SK-N-SH treated with all-trans-retinoic acid at 6 μM for 48 hours (cell line): Measurements from ENCODE around the gene SHC3.

Experiments
- ARNTL ChIP-seq: fragments of 450-650 bp; formaldehyde crosslinking; IDR thresholded peaks from 2 replicates; pipeline ENCODE4 v1.5.0; 2020; ENCODE audit warnings: low read depth, mild to moderate bottlenecking, moderate library complexity, borderline replicate concordance
- CREB5 ChIP-seq: fragments of 250-450 bp; sonication (Bioruptor Pico); IDR thresholded peaks from 2 replicates; pipeline ENCODE4 v1.5.1; 2020; ENCODE audit warnings: low read depth, mild to moderate bottlenecking, moderate library complexity
- CSDC2 ChIP-seq: fragments of 250-450 bp; sonication (Bioruptor Pico); IDR thresholded peaks from 2 replicates; pipeline ENCODE4 v1.5.0; 2020; ENCODE audit warnings: mild to moderate bottlenecking, moderate library complexity
- OSR1 ChIP-seq: fragments of 250-450 bp; sonication (Bioruptor Pico); IDR thresholded peaks from 2 replicates; pipeline ENCODE4 v1.8.0; 2022; ENCODE audit warnings: moderate library complexity, mild to moderate bottlenecking, inconsistent platforms
- PATZ1 ChIP-seq: fragments of 250-450 bp; sonication (Bioruptor Pico); IDR thresholded peaks from 2 replicates; pipeline ENCODE4 v1.8.0; 2020; ENCODE audit warnings: mild to moderate bottlenecking, moderate library complexity, borderline replicate concordance
- POU6F1 ChIP-seq: fragments of 250-450 bp; sonication (Bioruptor Pico); IDR thresholded peaks from 2 replicates; pipeline ENCODE4 v1.8.0; 2021; ENCODE audit warnings: low read depth, mild to moderate bottlenecking, moderate library complexity, borderline replicate concordance
- RARB ChIP-seq: fragments of 250-450 bp; sonication (Bioruptor Pico); IDR thresholded peaks from 2 replicates; pipeline ENCODE4 v1.8.0; 2021; ENCODE audit warnings: mild to moderate bottlenecking, moderate library complexity
- SNAI2 ChIP-seq: fragments of 250-450 bp; sonication (Bioruptor Pico); IDR thresholded peaks from 2 replicates; pipeline ENCODE4 v1.5.0; 2020; ENCODE audit warnings: mild to moderate bottlenecking, moderate library complexity
- ZC3H10 ChIP-seq: fragments of 250-450 bp; sonication (Bioruptor Pico); IDR thresholded peaks from 2 replicates; pipeline ENCODE4 v1.5.1; 2021; ENCODE audit warnings: mild to moderate bottlenecking, moderate library complexity
- ZFP3 ChIP-seq: fragments of 250-450 bp; sonication (Bioruptor Pico); IDR thresholded peaks from 2 replicates; pipeline ENCODE4 v1.5.0; 2020; ENCODE audit warnings: mild to moderate bottlenecking, moderate library complexity
- ZFP30 ChIP-seq: fragments of 450-650 bp; formaldehyde crosslinking; IDR thresholded peaks from 2 replicates; pipeline ENCODE4 v1.5.0; 2022; ENCODE audit warnings: mild to moderate bottlenecking, moderate library complexity
- ZNF8 ChIP-seq: fragments of 450-650 bp; formaldehyde crosslinking; IDR thresholded peaks from 2 replicates; pipeline ENCODE4 v1.5.0; 2020; ENCODE audit warnings: mild to moderate bottlenecking, moderate library complexity

- no peak for TF ChIP-seq CREB5 (CRISPR knock-in tag)
- no peak for TF ChIP-seq ZNF8 (CRISPR knock-in tag)
- TF ChIP-seq SNAI2 (CRISPR knock-in tag): no peak
- no peak for TF ChIP-seq PATZ1
- no peak for TF ChIP-seq ZC3H10 (CRISPR knock-in tag)
- TF ChIP-seq ZFP30: no peak
- TF ChIP-seq OSR1 (CRISPR knock-in tag): no peak
- TF ChIP-seq CSDC2 (CRISPR knock-in tag): no peak
- no peak for TF ChIP-seq RARB
- no peak for TF ChIP-seq POU6F1 (CRISPR knock-in tag)
- TF ChIP-seq ZFP3 (CRISPR knock-in tag): no peak
- no peak for TF ChIP-seq ARNTL (CRISPR knock-in tag)
These were observed 28.4 kb upstream of the SHC3 start for GRCh38 chr9:89207026-89207425.
